SU-DHL-6 (cell line): ENCODE results near the gene HELLS.

ENCODE experiments used
- CTCF ChIP-seq: fragments of 200-600 bp; sonication (generic); IDR thresholded peaks from one replicate; pipeline ENCODE4 v1.5.1; 2017; ENCODE audit warnings: antibody characterized with exemption, mild to moderate bottlenecking, low read length, moderate library complexity; ENCODE audit not compliant: insufficient read depth, poor library complexity, severe bottlenecking
- EZH2phosphoT487 ChIP-seq: fragments of 200-600 bp; sonication (generic), shearing (Covaris generic); conservative IDR thresholded peaks from 2 replicates; pipeline ENCODE4 v1.6.1; 2018; ENCODE audit warnings: mild to moderate bottlenecking, antibody characterized with exemption, low read length, moderate library complexity, mixed read lengths

- TF ChIP-seq CTCF = no peak
- TF ChIP-seq EZH2phosphoT487 = no peak
Measured at GRCh38 chr10:94602729-94603515, 57.3 kb downstream of the HELLS start.
